Hepatocyte (in vitro differentiated cells): ENCODE measurements around the gene GRIN3A.

ENCODE experiments used
- EZH2phosphoT487 ChIP-seq: fragments of 200-600 bp; sonication (generic); IDR thresholded peaks from one replicate; pipeline ENCODE4 v1.6.1; 2018; ENCODE audit warnings: antibody characterized with exemption, mild to moderate bottlenecking, low read depth, moderate library complexity; ENCODE audit not compliant: unreplicated experiment, severe bottlenecking
- TF ChIP-seq, protein P1 (sequence below): fragments of 200-600 bp; sonication (generic); IDR thresholded peaks from 2 replicates; pipeline ENCODE4 v1.5.1; 2016; ENCODE audit warnings: antibody characterized with exemption, mild to moderate bottlenecking; ENCODE audit not compliant: poor library complexity

DNA sequence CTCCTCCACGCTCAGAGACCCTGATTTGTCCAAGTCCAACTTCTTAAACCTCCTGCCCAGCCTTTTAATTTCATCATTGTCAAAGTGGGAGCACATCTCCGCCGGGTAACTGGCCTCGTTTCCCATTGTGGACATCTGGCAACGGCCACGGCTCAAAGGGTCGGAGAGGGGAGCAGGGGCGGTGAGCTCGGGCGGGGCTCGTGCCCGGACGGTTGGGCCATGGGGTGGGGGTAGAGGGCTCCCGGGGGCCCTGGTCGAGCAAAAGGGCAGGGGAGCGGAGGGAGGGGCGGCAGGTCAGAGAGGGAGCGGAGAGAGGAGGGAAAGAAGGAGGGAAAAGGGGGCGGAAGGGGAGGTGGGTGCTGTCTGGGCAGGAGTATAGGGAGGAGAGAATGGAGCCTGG lies 143.7 kb downstream of the GRIN3A start, which contains the start of gene PPP3R2:
- TF ChIP-seq, protein P1, sequence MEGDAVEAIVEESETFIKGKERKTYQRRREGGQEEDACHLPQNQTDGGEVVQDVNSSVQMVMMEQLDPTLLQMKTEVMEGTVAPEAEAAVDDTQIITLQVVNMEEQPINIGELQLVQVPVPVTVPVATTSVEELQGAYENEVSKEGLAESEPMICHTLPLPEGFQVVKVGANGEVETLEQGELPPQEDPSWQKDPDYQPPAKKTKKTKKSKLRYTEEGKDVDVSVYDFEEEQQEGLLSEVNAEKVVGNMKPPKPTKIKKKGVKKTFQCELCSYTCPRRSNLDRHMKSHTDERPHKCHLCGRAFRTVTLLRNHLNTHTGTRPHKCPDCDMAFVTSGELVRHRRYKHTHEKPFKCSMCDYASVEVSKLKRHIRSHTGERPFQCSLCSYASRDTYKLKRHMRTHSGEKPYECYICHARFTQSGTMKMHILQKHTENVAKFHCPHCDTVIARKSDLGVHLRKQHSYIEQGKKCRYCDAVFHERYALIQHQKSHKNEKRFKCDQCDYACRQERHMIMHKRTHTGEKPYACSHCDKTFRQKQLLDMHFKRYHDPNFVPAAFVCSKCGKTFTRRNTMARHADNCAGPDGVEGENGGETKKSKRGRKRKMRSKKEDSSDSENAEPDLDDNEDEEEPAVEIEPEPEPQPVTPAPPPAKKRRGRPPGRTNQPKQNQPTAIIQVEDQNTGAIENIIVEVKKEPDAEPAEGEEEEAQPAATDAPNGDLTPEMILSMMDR, result no peak
- TF ChIP-seq EZH2phosphoT487, result no peak
